ENCODE data around the gene EN2. TPM values are rescaled to one million over a fixed set of nuclear protein-coding genes. Genes with fewer than 3 reads are reported as not detected.
"Not testable (repeated sequence)": the region's sequence is repeated elsewhere in the genome, so short reads cannot be mapped to it uniquely, and the experiment has no call there.

The EN2 gene
- total RNA-seq, 2 donors from 2014 or later = 0.45 TPM; not detected in 1

DNA sequence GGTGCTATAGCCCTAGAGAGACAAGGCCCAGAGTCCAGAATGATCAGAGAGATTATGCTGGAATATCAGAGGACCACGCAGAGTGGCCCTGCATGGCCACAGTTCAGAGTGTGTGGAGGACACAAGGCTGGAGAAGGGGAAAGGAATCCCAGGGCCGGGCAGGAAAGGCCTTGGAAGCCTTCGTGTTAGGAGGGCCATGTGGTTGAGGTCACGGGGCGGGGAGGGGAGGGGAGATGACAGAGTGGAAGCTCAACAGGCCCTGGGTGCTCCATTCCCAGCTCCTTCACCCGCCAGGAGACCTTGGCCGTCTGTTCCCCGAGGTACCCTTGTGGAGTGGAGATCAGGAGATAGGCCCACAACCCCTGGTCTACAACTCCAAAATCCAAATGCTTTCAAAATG, 13.2 kb upstream of the EN2 start:
- intact Hi-C loops (cut with DNase I) = no loop called here
- TF ChIP-seq POLR2AphosphoS5 (IDR thresholded peaks at IDR 0.05) = no peak
- TF ChIP-seq, protein P1, sequence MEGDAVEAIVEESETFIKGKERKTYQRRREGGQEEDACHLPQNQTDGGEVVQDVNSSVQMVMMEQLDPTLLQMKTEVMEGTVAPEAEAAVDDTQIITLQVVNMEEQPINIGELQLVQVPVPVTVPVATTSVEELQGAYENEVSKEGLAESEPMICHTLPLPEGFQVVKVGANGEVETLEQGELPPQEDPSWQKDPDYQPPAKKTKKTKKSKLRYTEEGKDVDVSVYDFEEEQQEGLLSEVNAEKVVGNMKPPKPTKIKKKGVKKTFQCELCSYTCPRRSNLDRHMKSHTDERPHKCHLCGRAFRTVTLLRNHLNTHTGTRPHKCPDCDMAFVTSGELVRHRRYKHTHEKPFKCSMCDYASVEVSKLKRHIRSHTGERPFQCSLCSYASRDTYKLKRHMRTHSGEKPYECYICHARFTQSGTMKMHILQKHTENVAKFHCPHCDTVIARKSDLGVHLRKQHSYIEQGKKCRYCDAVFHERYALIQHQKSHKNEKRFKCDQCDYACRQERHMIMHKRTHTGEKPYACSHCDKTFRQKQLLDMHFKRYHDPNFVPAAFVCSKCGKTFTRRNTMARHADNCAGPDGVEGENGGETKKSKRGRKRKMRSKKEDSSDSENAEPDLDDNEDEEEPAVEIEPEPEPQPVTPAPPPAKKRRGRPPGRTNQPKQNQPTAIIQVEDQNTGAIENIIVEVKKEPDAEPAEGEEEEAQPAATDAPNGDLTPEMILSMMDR (IDR thresholded peaks at IDR 0.05) = no peak
- no peak for TF ChIP-seq POLR2A (IDR thresholded peaks at IDR 0.05)
- no peak for DNase-seq (ENCODE audit: low spot score)
- Histone ChIP-seq H3K27me3 (replicated peaks; ENCODE audit: insufficient read depth) (peaks cover 30% of the 10 kb centered on the region), H3K36me3 (no peaks in the 10 kb centered on the region), H3K4me3 (no peak overlapping the region), H3K9me3 (no peaks in the 10 kb centered on the region), H3K4me1 (replicated peaks) (no peaks in the 10 kb centered on the region), H3K27ac (no peak overlapping the region)
- 91% methylated on average over 8 of the region's 8 CpGs for WGBS

DNA sequence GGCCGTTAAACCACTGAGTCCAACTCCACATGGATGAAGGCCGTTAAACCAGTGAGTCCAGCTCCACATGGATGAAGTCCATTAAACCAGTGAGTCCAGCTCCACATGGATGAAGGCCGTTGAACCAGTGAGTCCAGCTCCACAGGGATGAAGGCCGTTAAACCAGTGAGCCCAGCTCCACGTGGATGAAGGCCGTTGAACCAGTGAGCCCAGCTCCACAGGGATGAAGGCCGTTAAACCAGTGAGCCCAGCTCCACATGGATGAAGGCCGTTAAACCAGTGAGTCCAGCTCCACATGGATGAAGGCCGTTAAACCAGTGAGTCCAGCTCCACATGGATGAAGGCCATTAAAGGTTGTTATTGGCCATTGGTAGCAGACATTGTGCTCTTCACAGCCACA, 12.3 kb upstream of the EN2 start:
- DNase-seq (ENCODE audit: low spot score); H3K27ac ChIP-seq; H3K4me1 ChIP-seq (replicated peaks); H3K36me3 ChIP-seq; H3K4me3 ChIP-seq; intact Hi-C loops (cut with DNase I); H3K9me3 ChIP-seq: not testable (repeated sequence)
- peaks cover 38% of the 10 kb centered on the region for H3K27me3 ChIP-seq (replicated peaks; ENCODE audit: insufficient read depth)
- 73% methylated on average over 9 of the region's 9 CpGs for WGBS

DNA sequence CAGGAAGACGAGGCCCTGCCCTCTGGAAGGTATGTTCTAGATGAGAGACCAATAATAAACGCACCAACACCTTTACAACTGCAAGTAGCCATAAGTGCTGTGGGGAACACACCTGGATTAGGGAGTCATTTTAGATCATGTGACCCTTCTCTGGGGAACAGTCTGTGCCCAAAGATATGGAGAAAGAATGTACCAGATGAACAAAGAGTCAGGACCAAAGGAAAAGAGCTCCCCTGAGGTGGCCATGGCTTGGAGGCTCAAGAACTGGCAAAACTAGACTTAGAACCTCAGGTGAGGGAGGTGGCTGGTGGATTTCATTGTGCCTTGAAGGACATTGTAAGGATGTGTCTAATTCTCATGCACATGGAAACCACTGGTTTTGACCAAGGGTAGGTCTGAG, 10.3 kb upstream of the EN2 start:
- no peak for DNase-seq (ENCODE audit: low spot score)
- TF ChIP-seq, protein P1 (IDR thresholded peaks at IDR 0.05) = no peak
- TF ChIP-seq POLR2AphosphoS5 (IDR thresholded peaks at IDR 0.05) (no peak), POLR2A (IDR thresholded peaks at IDR 0.05) (no peak)
- intact Hi-C loops (cut with DNase I) = no loop called here
- 54% methylated on average over 2 of the region's 2 CpGs for WGBS
- no peak overlapping the region for H3K4me3 ChIP-seq
- no peak overlapping the region for H3K27ac ChIP-seq
- H3K4me1 ChIP-seq (replicated peaks) = no peaks in the 10 kb centered on the region
- H3K36me3 ChIP-seq = no peaks in the 10 kb centered on the region
- no peaks in the 10 kb centered on the region for H3K9me3 ChIP-seq
- H3K27me3 ChIP-seq (replicated peaks; ENCODE audit: insufficient read depth) = peaks cover 49% of the 10 kb centered on the region

DNA sequence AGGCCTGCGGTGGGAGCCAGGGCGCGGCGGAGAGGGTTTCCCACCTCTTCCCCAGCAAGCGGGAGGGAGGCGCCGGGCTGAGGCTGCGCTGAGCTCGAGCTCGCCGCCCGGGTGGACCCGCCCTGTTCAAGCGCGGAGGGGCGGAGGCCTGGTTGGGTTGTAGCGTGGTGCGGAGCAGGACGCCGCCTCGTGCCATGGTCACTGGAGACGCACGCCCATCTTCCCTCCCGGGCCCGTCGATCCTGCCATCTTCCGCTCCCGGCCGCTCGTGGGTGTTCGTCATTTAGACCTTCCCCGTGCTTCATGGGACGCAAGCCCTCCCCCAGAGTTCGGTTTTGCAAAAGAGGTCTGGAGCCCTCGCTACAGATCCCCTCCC, 9.3 kb upstream of the EN2 start:
- no peak for DNase-seq (ENCODE audit: low spot score)
- Histone ChIP-seq H3K4me3 (no peak overlapping the region), H3K36me3 (no peaks in the 10 kb centered on the region), H3K4me1 (replicated peaks) (no peaks in the 10 kb centered on the region), H3K9me3 (no peaks in the 10 kb centered on the region), H3K27ac (no peak overlapping the region), H3K27me3 (replicated peaks; ENCODE audit: insufficient read depth) (peaks cover 57% of the 10 kb centered on the region)
- intact Hi-C loops (cut with DNase I) = no loop called here
- TF ChIP-seq POLR2A (IDR thresholded peaks at IDR 0.05) = no peak
- TF ChIP-seq, protein P1 (IDR thresholded peaks at IDR 0.05) = no peak
- no peak for TF ChIP-seq POLR2AphosphoS5 (IDR thresholded peaks at IDR 0.05)
- WGBS = 1% methylated on average over 18 of the region's 35 CpGs

DNA sequence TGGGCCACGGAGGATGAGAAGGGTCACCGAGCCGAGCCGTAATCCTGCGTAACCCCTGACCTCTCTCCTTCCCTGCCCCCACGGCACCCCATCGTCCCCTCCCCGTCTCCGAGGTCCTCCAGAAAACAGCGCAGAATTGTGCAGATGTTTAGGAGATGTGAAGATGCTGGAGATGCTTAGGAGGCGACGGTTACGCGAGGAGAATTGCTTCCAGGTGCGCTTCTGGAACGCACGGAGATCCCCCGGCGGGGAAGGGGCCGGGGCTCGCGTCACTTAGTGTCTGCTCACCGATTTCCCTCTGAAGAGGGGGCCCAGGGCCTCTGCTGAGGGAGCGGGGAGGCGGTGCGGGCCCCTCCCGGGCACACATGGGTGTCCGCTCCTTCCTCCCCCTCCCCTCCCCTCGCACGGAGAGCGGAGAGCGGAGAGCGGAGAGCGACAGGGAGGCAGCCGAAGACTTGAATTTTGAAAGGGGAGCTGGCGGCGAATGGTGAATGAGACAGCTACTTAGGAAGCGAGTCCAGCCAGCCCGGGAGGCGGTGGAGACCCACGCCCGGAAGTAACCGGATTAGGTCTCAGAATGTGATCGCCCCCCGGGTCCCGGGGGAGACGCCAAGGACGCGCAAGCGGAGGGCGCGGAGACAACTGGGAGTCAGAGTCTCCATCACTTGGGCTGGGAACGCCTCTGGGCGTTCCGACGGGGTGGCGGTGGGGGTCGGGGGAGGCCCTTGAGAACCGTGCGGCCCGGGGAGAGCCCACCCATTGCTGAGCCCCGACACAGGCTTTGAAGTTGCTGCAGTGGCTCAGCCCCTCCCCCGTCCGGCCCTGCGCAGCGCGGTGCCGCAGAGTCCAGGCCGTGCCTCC, 8.7 kb upstream of the EN2 start:
- H3K9me3 ChIP-seq = no peaks in the 10 kb centered on the region
- intact Hi-C loops (cut with DNase I) = no loop called here
- TF ChIP-seq POLR2AphosphoS5 (IDR thresholded peaks at IDR 0.05) = no peak
- TF ChIP-seq, protein P1 (IDR thresholded peaks at IDR 0.05) = no peak
- no peak for TF ChIP-seq POLR2A (IDR thresholded peaks at IDR 0.05)
- no peak overlapping the region for H3K27ac ChIP-seq
- no peaks in the 10 kb centered on the region for H3K36me3 ChIP-seq
- no peak for DNase-seq (ENCODE audit: low spot score)
- H3K4me1 ChIP-seq (replicated peaks) = no peaks in the 10 kb centered on the region
- no peak overlapping the region for H3K4me3 ChIP-seq
- 1% methylated on average over 58 of the region's 69 CpGs for WGBS
- peaks cover 64% of the 10 kb centered on the region for H3K27me3 ChIP-seq (replicated peaks; ENCODE audit: insufficient read depth)

Measured in prostate gland (tissue), 2 donors.